T-helper 2 cell treated with Interferon-gamma antibody and Interleukin-4, amounts not matched to agents 100 ng/mL and 5 ng/mL, for 36 hours (primary cell): ENCODE measurements around the gene CIB2. TPM values are rescaled to one million over a fixed set of nuclear protein-coding genes. Genes with fewer than 3 reads are reported as not detected.
"Not testable (repeated sequence)": the region's sequence is repeated elsewhere in the genome, so short reads cannot be mapped to it uniquely, and the experiment has no call there.

ENCODE experiments used
- intact Hi-C: fragments of 100-400 bp; cut with micrococcal nuclease; formaldehyde crosslinking; loops from one replicate; pipeline ENCODE4 v1.15.1; 2023
- total RNA-seq: library from RNA; stranded (reverse); gene quantifications from 2 replicates; pipeline ENCODE4 v1.2.3, GENCODE V29; 2022

The CIB2 gene
- total RNA-seq = 1.1 and 1.8 TPM in 2 replicates

DNA sequence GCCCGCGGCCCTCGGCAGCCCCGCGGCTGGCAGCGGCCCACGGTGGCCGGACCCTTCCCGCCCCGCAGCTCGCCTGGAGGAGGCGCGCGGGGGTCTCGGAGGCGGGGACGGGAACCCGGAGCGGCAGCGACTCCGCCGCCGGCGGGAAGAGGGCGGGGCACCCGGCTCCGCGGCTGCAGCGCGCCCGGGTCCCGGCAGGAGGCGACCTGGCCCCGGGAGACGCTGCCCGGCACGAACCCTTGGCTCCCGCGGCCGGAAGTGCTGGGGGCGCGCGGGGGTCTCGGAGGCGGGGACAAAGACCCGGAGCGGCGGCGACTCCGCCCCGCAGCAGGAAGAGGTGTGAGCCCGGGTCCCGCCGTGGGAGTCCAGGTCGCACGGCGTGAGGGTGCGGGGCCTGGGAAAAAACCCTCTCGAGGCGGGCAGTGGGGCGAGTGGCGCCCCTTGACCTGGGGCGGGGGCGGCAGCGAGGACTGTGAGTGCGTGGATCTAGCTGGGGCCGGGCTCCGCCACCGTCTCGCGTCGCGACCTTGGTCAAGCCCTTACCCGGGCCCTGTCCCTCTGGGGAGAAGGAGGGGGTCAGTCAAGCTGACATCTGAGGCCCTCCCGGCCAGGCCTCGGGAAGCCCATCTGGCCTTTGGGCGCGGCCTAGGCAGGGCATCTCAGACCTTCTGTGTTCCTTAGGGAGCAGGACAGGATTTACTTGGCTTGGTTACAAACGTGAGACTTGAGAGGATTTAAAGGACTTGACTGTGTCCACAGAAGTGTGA is at the start of gene CIB2:
TSS of gene CIB2 (minus strand) at position 151 of the 767 bp plus-strand sequence. CDS start 230 bp downstream, outside the sequence.
- intact Hi-C loops = loop anchor here (1.0 to 5.0 kb wide), 4 partner anchors 18 to 110 kb away; partner anchors contain the start of gene IDH3A

- intact Hi-C loops = no loop called here
Measured at GRCh38 chr15:78179906-78180305, 48.7 kb upstream of the CIB2 start.

DNA sequence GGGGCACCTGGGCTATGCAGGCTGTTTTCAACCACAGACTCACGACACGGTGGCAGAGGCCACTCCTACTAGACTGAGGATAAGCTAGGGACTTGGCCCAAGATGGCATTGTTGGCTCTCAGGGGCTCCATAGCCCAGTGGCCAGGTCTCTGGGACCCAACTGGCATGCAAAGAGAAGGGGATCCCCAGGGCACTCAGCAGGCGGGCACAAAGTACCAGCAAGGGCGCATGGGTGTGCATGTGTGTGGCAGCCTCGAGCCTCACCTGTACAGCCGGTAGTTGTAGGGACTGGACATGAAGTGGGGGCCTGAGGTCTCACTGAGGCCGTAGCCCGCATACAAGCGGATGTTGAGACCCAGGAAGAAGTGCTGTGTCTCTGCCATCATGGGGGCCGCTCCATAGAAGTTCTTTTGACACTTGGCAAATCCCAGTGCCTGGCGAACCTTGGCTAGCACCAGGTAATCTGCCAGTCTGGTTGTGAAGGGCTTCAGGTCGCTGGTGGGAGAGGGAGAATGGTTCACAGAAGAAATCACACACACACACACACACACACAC is 48.1 kb upstream of the CIB2 start:
- intact Hi-C loops = no loop called here

- intact Hi-C loops = no loop called here
Measured at GRCh38 chr15:78178064-78178463, 46.8 kb upstream of the CIB2 start.

DNA sequence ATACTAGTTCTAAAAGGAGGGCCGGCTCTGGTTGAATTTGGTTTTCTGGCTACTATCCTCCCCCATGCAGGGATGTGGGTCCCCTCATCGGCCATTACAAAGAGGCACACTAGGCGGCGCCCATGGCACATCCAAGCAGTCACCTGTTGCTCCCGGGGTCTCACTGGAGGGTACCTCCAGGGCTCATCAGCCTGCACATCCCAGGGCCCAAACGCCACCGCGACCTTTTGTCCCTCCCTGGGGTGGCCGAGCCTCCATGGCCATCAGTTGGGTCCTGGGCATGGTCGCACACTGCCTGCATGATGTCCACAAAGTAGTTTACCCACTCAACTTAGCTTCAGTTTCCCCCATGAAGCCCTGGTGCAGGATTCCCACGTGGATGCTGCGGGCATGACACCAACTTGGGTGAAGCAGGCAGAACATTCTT is 46.2 kb upstream of the CIB2 start:
- intact Hi-C loops = loop anchor here (2.0 kb wide), 1 partner anchor 17 kb away; no protein-coding TSS in a partner anchor

- intact Hi-C loops = no loop called here
Measured at GRCh38 chr15:78175330-78175729, 44.1 kb upstream of the CIB2 start.

- intact Hi-C loops = no loop called here
Measured at GRCh38 chr15:78174401-78174800, 43.2 kb upstream of the CIB2 start.

- intact Hi-C loops = no loop called here
Measured at GRCh38 chr15:78171864-78172472, 40.7 kb upstream of the CIB2 start.

- intact Hi-C loops = no loop called here
Measured at GRCh38 chr15:78170848-78171773, 39.9 kb upstream of the CIB2 start.

DNA sequence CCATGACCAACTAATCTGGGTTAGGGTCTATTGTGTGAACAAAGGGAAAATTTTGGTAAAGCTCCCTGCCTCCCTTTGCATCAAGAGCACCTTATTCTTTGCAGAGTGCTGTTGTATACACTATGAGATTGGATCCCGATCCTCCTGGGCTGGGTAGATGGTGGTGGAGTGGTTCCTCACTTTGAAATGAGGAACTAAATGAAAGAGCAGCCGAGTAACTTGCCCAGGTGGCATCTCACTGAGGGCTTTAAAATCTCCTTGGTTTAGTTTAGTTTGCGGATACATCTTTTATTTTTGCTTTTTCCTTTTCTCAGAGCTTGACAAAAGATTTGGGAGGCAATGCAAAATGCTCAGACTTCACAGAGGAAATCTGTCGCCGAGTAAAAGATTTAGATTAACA is 37.4 kb upstream of the CIB2 start:
- intact Hi-C loops = loop anchor here (5.0 kb wide), 1 partner anchor 36 kb away; the partner anchor contains the start of gene CIB2

GRCh38 chr15:78167227-78167888 is 36.1 kb upstream of the CIB2 start:
- intact Hi-C loops = loop anchor here (1.0 to 5.0 kb wide), 2 partner anchors 18 to 35 kb away; partner anchors contain the start of genes CIB2 and IDH3A

- intact Hi-C loops = no loop called here
Measured at GRCh38 chr15:78164010-78164409, 32.8 kb upstream of the CIB2 start.

DNA sequence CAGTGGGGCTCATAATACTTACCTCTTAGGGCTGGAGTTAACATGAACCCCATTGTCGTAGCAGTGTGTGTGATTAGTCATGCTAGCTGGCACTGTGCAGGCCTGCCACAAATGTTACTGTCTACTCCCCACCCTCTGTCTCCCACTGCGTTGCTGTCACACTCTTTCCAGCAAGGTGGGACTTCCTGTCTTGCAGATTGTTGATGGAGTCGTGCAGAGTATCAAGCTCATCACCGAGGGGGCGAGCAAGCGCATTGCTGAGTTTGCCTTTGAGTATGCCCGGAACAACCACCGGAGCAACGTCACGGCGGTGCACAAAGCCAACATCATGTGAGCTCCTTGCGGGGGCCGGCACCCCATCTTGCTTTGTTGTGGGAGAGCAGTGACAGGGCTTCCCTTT is 30.8 kb upstream of the CIB2 start:
- intact Hi-C loops = no loop called here

- intact Hi-C loops = no loop called here
Measured at GRCh38 chr15:78159395-78159794, 28.1 kb upstream of the CIB2 start.

- intact Hi-C loops = no loop called here
Measured at GRCh38 chr15:78157203-78157602, 26.0 kb upstream of the CIB2 start.

GRCh38 chr15:78156653-78157052 is 25.4 kb upstream of the CIB2 start:
- intact Hi-C loops = no loop called here

GRCh38 chr15:78155355-78155939 is 24.2 kb upstream of the CIB2 start:
- intact Hi-C loops = no loop called here

- intact Hi-C loops = no loop called here
Measured at GRCh38 chr15:78154955-78155354, 23.7 kb upstream of the CIB2 start.

DNA sequence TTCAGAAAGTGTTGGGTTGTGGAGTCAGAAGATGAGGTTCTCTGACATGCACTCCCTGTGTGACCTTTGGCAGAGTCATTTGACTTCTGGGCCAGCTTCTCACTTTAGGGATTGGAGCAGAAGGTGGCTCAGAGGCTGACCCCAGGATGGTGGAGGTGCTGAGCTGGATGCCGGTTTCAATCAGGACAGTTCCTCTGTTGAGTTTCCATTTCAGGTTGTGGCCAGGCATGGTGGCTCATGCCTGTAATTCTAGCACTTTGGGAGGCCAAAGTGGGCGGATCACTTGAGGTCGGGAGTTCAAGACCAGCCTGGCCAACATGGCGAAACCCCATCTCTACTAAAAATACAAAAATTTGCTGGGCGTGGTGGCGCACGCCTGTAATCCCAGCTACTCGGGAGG is 19.8 kb upstream of the CIB2 start:
- intact Hi-C loops = not testable (repeated sequence)
